ENCODE measurements around the gene FKBP14. TPM values are rescaled to one million over a fixed set of nuclear protein-coding genes. Genes with fewer than 3 reads are reported as not detected.

FKBP14 gene
- total and polyA plus RNA-seq, 2 donors from 2014 or later: 3.2 to 15.4 TPM

DNA sequence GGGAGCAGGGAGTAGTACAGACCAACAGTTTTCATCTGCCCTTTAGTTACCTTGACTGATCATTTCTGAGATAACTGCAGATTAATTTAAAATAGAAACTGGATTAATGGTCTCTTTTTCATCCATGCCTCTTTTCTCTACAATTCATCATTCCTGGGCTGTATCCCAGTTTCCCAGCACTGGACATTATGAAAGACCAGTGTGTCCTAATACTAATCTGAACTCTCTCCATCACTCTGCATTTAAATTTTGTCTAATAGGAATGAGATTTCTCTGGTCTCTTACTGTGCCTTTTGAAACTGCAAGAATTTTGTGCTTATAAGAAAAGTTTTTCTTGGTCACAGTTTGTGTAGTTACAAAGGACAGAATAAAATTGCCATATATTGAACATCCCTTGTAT, 14.4 kb upstream of the FKBP14 start:
- H3K36me3 ChIP-seq (ENCODE audit: control insufficient read depth in 2 of 3, insufficient read depth in 3 of 3, low read length in 3 of 3): peaks cover 0 to 3% (median 2%) of the 10 kb centered on the region in 3 donors
- TF ChIP-seq, protein P1, sequence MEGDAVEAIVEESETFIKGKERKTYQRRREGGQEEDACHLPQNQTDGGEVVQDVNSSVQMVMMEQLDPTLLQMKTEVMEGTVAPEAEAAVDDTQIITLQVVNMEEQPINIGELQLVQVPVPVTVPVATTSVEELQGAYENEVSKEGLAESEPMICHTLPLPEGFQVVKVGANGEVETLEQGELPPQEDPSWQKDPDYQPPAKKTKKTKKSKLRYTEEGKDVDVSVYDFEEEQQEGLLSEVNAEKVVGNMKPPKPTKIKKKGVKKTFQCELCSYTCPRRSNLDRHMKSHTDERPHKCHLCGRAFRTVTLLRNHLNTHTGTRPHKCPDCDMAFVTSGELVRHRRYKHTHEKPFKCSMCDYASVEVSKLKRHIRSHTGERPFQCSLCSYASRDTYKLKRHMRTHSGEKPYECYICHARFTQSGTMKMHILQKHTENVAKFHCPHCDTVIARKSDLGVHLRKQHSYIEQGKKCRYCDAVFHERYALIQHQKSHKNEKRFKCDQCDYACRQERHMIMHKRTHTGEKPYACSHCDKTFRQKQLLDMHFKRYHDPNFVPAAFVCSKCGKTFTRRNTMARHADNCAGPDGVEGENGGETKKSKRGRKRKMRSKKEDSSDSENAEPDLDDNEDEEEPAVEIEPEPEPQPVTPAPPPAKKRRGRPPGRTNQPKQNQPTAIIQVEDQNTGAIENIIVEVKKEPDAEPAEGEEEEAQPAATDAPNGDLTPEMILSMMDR (IDR thresholded peaks at IDR 0.05; ENCODE audit: borderline replicate concordance, extremely low read depth, insufficient read depth): no peak
- no peaks in the 10 kb centered on the region for H3K4me1 ChIP-seq (ENCODE audit: control insufficient read depth in 2 of 3, insufficient read depth in 2 of 3, low read depth in 1 of 3, low read length in 3 of 3)
- FAIRE-seq (no peak), DNase-seq (no peak)
- H3K9ac ChIP-seq (ENCODE audit: low read length in 3 of 3): no peak overlapping the region
- H3K27me3 ChIP-seq (ENCODE audit: control insufficient read depth, insufficient read depth, low read length): no peaks in the 10 kb centered on the region
- no peak overlapping the region for H3K27ac ChIP-seq (ENCODE audit: low read depth in 2 of 2, low read length in 2 of 2)
- H3K4me3 ChIP-seq (ENCODE audit: low read length in 3 of 3): no peak overlapping the region
- H3K9me3 ChIP-seq (ENCODE audit: control insufficient read depth in 2 of 3, insufficient read depth in 1 of 3, low read length in 3 of 3): no peaks in the 10 kb centered on the region
- intact Hi-C loops (cut with DNase I): no loop called here

DNA sequence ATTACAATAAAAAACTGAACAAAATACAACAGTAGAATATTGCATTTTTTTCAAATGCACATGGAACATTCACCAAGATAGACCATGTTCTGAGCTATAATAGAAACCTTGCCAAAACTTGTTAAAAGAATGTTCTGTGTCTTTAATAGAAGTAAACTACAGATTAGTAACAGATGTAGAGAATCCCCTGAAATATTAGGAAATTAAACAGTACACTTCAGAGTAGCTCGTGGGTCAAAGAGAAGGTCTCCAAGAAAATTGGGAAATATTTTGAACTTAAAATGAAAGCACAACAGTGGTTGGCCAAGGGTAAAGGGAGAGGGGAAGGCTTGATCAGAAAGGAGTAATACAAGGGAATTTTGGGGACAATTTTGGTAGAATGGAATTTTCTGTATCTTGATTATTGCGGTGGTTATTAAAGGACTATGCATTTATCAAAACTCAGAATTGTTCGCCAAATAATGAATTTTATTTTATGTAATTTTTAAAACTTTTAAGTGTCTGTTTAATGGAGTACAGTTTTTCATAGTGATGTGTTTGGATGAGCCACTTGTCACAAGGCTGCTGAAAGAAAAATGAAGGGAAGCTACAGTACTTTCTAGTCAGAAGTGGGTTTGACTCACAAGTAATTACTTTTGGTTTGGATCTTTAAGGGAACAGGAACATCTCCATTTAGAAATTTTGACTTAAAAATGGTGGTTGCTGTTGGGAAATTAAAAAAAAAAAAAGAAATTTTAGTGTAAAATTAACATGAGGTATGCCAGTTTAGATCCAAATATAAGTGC, 11.9 kb upstream of the FKBP14 start:
- DNase-seq (no peak), FAIRE-seq (no peak)
- H3K4me3 ChIP-seq (ENCODE audit: low read length in 3 of 3): no peak overlapping the region
- H3K9me3 ChIP-seq (ENCODE audit: control insufficient read depth in 2 of 3, insufficient read depth in 1 of 3, low read length in 3 of 3): no peaks in the 10 kb centered on the region
- intact Hi-C loops (cut with DNase I): no loop called here
- no peaks in the 10 kb centered on the region for H3K27me3 ChIP-seq (ENCODE audit: control insufficient read depth, insufficient read depth, low read length)
- no peaks in the 10 kb centered on the region for H3K4me1 ChIP-seq (ENCODE audit: control insufficient read depth in 2 of 3, insufficient read depth in 2 of 3, low read depth in 1 of 3, low read length in 3 of 3)
- TF ChIP-seq, protein P1 (IDR thresholded peaks at IDR 0.05; ENCODE audit: borderline replicate concordance, extremely low read depth, insufficient read depth): no peak
- no peak overlapping the region for H3K9ac ChIP-seq (ENCODE audit: low read length in 3 of 3)
- H3K36me3 ChIP-seq (ENCODE audit: control insufficient read depth in 2 of 3, insufficient read depth in 3 of 3, low read length in 3 of 3): no peaks in the 10 kb centered on the region
- no peak overlapping the region for H3K27ac ChIP-seq (ENCODE audit: low read depth in 2 of 2, low read length in 2 of 2)

DNA sequence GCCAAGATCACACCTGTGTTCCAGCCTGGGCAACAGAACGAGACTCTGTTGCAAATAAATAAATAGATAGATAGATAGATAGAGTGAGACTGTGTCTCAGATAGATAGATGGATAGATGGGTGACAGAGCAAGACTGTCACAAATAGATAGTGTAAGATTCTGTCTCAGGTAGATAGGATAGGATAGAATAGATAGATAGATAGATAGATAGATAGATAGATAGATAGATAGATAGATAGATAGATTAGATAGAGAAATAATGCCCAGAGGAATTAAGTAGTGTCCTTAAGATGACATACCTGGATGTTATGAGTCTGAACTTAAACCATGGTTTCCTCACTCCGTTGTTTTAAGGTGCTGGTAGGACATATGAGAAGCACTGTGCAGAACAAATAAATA, 9.7 kb upstream of the FKBP14 start:
- intact Hi-C loops (cut with DNase I): no loop called here
- H3K9me3 ChIP-seq (ENCODE audit: control insufficient read depth in 2 of 3, insufficient read depth in 1 of 3, low read length in 3 of 3): no peaks in the 10 kb centered on the region
- H3K27ac ChIP-seq (ENCODE audit: low read depth in 2 of 2, low read length in 2 of 2): no peak overlapping the region
- no peak for DNase-seq
- TF ChIP-seq, protein P1 (IDR thresholded peaks at IDR 0.05; ENCODE audit: borderline replicate concordance, extremely low read depth, insufficient read depth): no peak
- no peak overlapping the region for H3K4me3 ChIP-seq (ENCODE audit: low read length in 3 of 3)
- H3K27me3 ChIP-seq (ENCODE audit: control insufficient read depth, insufficient read depth, low read length): no peaks in the 10 kb centered on the region
- H3K9ac ChIP-seq (ENCODE audit: low read length in 3 of 3): no peak overlapping the region
- no peak for FAIRE-seq
- H3K36me3 ChIP-seq (ENCODE audit: control insufficient read depth in 2 of 3, insufficient read depth in 3 of 3, low read length in 3 of 3): no peaks in the 10 kb centered on the region
- no peaks in the 10 kb centered on the region for H3K4me1 ChIP-seq (ENCODE audit: control insufficient read depth in 2 of 3, insufficient read depth in 2 of 3, low read depth in 1 of 3, low read length in 3 of 3)
